H1 (cell line): ENCODE data around the gene TRIOBP. TPM values are rescaled to one million over a fixed set of nuclear protein-coding genes. Genes with fewer than 3 reads are reported as not detected.

Experiments
- EZH2 ChIP-seq: fragments of 200-600 bp; sonication (generic); IDR thresholded peaks from 2 replicates; pipeline ENCODE4 v1.7.1; 2012; ENCODE audit warnings: low read depth, mild to moderate bottlenecking, moderate library complexity, low read length, inconsistent platforms; ENCODE audit not compliant: severe bottlenecking
- SIN3A ChIP-seq, 2 experiments: IDR thresholded peaks in 1 of 2; conservative IDR thresholded peaks in 1 of 2; 2 replicates each; pipeline ENCODE4 v1.6.1; 2011 to 2012; ENCODE audit warnings: low read length in 2 of 2, improper control_type of control experiment in 1 of 2, low read depth in 1 of 2, mild to moderate bottlenecking in 1 of 2
- SP1 ChIP-seq: IDR thresholded peaks from 2 replicates; pipeline ENCODE4 v1.6.1; 2011; ENCODE audit warnings: low read depth, low read length
- TAF7 ChIP-seq: optimal IDR thresholded peaks from 2 replicates; pipeline ENCODE3; 2011; ENCODE audit warnings: low read depth, mild to moderate bottlenecking, inconsistent platforms, low read length, moderate library complexity, borderline replicate concordance
- polyA plus RNA-seq, 7 experiments: library from polyadenylated mRNA; depleted of rRNA in 3 of 7; stranded (reverse) in 5 of 7; unstranded in 2 of 7; fragments of >200 nt in 5 of 7; fragments of 200-250 nt in 2 of 7; gene quantifications; 1 replicate in 5 of 7; 2 replicates in 1 of 7; 4 replicates in 1 of 7; pipeline versions ENCODE4 v1.2.1 to v1.2.3, GENCODE V29; 2011 to 2013; ENCODE audit warnings: missing spikeins in 2 of 7, mixed read lengths in 2 of 7
- total RNA-seq: library from RNA; stranded (reverse); fragmentation: NEBNext Ultra II Directional; extraction: Animal tissue kit (Norgen Biotek cat#: 25700); gene quantifications from 2 replicates; pipeline ENCODE4 v1.2.1, GENCODE V29; 2021
- TF ChIP-seq, protein P1 (sequence below): IDR thresholded peaks from 2 replicates; pipeline ENCODE4 v1.6.1; 2012; ENCODE audit warnings: inconsistent platforms

The TRIOBP gene
- total and polyA plus RNA-seq, 2 of the 8 experiments (the other 6 are each of a cell fraction or from before 2014, with no cell fraction given), result 18.2 to 27.3 TPM

DNA sequence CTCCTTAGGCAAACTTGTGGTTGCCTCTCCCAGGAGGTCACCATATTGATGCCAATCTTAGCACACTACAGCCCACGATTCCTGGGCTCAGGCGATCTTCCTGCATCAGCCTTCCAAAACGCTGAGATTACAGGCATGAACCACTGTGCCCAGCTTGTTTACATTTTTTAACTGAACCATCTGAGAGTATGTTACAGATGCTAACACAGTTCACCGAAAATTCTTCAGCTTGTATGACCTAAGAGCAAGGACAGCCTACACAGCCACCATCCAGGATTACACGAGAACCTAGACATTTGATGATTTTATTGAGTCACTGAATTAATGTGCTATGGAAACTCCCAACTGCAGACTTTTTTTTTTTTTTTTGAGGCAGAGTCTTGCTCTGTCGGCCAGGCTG is 27.3 kb upstream of the TRIOBP start (continued):
- no peak for TF ChIP-seq EZH2
- TF ChIP-seq SIN3A (conservative IDR thresholded peaks at IDR 0.05 in 1 of 2, IDR thresholded peaks at IDR 0.05 in 1 of 2; ENCODE audit: low read depth in 1 of 2, low read length in 2 of 2), result no peak
- no peak for TF ChIP-seq TAF7
- TF ChIP-seq, protein P1, sequence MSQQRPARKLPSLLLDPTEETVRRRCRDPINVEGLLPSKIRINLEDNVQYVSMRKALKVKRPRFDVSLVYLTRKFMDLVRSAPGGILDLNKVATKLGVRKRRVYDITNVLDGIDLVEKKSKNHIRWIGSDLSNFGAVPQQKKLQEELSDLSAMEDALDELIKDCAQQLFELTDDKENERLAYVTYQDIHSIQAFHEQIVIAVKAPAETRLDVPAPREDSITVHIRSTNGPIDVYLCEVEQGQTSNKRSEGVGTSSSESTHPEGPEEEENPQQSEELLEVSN, result no peak
- no peak for TF ChIP-seq SP1
- TF ChIP-seq, all 59 proteins: peak for 0
